Sciatic nerve (tissue), 2 donors: ENCODE results near the gene CTNNA2. TPM values are rescaled to one million over a fixed set of nuclear protein-coding genes. Genes with fewer than 3 reads are reported as not detected.

ENCODE experiments used
- ATAC-seq: fragments of 200-7000 bp; cut with Tn5 transposase; one replicate; pipeline ENCODE4 v1.9.1; 2020; ENCODE audit warnings: mild to moderate bottlenecking, moderate library complexity
- DNase-seq: peaks from one replicate; pipeline ENCODE4 v3.0.0-alpha.2; 2020; ENCODE audit warnings: low spot score
- intact Hi-C: fragments of 100-400 bp; cut with DNase I; formaldehyde crosslinking; loops from one replicate; pipeline ENCODE4 v1.14.2; 2022
- total RNA-seq: library from RNA; stranded (reverse); fragmentation: NEBNext Ultra II Directional; extraction: Animal tissue kit (Norgen Biotek cat#: 25700); gene quantifications from one replicate; pipeline ENCODE4 v1.2.1, GENCODE V29; 2021
- donor health status: DM: no; HTN: no; CAD: no.
- donor health status: DM: no; HTN: no; CAD: no.

CTNNA2 gene
- total RNA-seq, 1 donor from 2014 or later: 5.4 TPM

- intact Hi-C loops: no loop called here
- peak; percentile 49 for DNase-seq
Observed at GRCh38 chr2:80302314-80303005, 789.6 kb downstream of the CTNNA2 start.

GRCh38 chr2:80303006-80303908, 790.4 kb downstream of the CTNNA2 start:
- intact Hi-C loops: no loop called here
- ATAC-seq (no peak), DNase-seq (peak; percentile 55)

More at GRCh38 chr2:80302314-80303005, 789.6 kb downstream of the CTNNA2 start:
- ATAC-seq: no peak

- intact Hi-C loops: no loop called here
- DNase-seq: no peak
- no peak for ATAC-seq
Observed at GRCh38 chr2:80303909-80304837, 791.3 kb downstream of the CTNNA2 start, which contains the start of gene LRRTM1. Gene LRRTM1, minus strand, starts transcription at chr2:80304752. Its CDS starts 933 bp downstream, at chr2:80303819.

- DNase-seq (no peak), ATAC-seq (no peak)
- intact Hi-C loops: no loop called here
Observed at GRCh38 chr2:80311304-80311703, 798.5 kb downstream of the CTNNA2 start.

GRCh38 chr2:80312282-80312839, 799.5 kb downstream of the CTNNA2 start:
- intact Hi-C loops: no loop called here
- no peak for DNase-seq
- ATAC-seq: no peak

- intact Hi-C loops: no loop called here
Observed at GRCh38 chr2:80322311-80322920, 809.6 kb downstream of the CTNNA2 start.

GRCh38 chr2:80322958-80323357, 810.1 kb downstream of the CTNNA2 start:
- DNase-seq: no peak
- intact Hi-C loops: no loop called here
- ATAC-seq: no peak

More at GRCh38 chr2:80322311-80322920, 809.6 kb downstream of the CTNNA2 start:
- no peak for DNase-seq
- no peak for ATAC-seq

- no peak for ATAC-seq
- DNase-seq: no peak
- intact Hi-C loops: no loop called here
Observed at GRCh38 chr2:80323610-80324009, 810.8 kb downstream of the CTNNA2 start.

- DNase-seq: no peak
- ATAC-seq: no peak
- intact Hi-C loops: no loop called here
Observed at GRCh38 chr2:80324525-80324924, 811.7 kb downstream of the CTNNA2 start.

GRCh38 chr2:80326214-80326613, 813.4 kb downstream of the CTNNA2 start:
- intact Hi-C loops: no loop called here
- ATAC-seq: no peak

GRCh38 chr2:80326861-80327260, 814.0 kb downstream of the CTNNA2 start:
- ATAC-seq (no peak), DNase-seq (no peak)
- intact Hi-C loops: no loop called here

More at GRCh38 chr2:80326214-80326613, 813.4 kb downstream of the CTNNA2 start:
- DNase-seq: no peak

- DNase-seq: no peak
- intact Hi-C loops: no loop called here
- no peak for ATAC-seq
Observed at GRCh38 chr2:80328159-80328571, 815.3 kb downstream of the CTNNA2 start.

GRCh38 chr2:80329491-80329890, 816.6 kb downstream of the CTNNA2 start:
- intact Hi-C loops: no loop called here
- ATAC-seq (no peak), DNase-seq (no peak)

GRCh38 chr2:80330527-80331450, 817.9 kb downstream of the CTNNA2 start:
- no peak for ATAC-seq
- DNase-seq: no peak
- intact Hi-C loops: no loop called here

- intact Hi-C loops: no loop called here
- no peak for DNase-seq
Observed at GRCh38 chr2:80333886-80334285, 821.0 kb downstream of the CTNNA2 start.

GRCh38 chr2:80335411-80335810, 822.6 kb downstream of the CTNNA2 start:
- ATAC-seq (no peak), DNase-seq (no peak)
- intact Hi-C loops: no loop called here

More at GRCh38 chr2:80333886-80334285, 821.0 kb downstream of the CTNNA2 start:
- no peak for ATAC-seq

GRCh38 chr2:80338794-80339193, 825.9 kb downstream of the CTNNA2 start:
- ATAC-seq: no peak
- intact Hi-C loops: no loop called here
- DNase-seq: no peak
